LNCaP clone FGC (cell line): Measurements from ENCODE around the gene TESK2.
A peak's percentile ranks its signal among the peaks of the same experiment; 100 is the strongest.

Source experiments
- DNase-seq: peaks from one replicate; pipeline ENCODE4 v3.0.0-alpha.2; 2011; ENCODE audit warnings: low read depth
- H3K4me3 ChIP-seq: 2 replicates; pipeline ENCODE4 v1.5.1; 2011; ENCODE audit warnings: mild to moderate bottlenecking, low read depth, low read length, control low read depth
- TF ChIP-seq, protein P1 (sequence below): IDR thresholded peaks from 2 replicates; pipeline ENCODE4 v1.5.1; 2012; ENCODE audit warnings: mild to moderate bottlenecking; ENCODE audit not compliant: control insufficient read depth, insufficient read depth; ENCODE audit errors: extremely low read depth

The TESK2 gene

DNA sequence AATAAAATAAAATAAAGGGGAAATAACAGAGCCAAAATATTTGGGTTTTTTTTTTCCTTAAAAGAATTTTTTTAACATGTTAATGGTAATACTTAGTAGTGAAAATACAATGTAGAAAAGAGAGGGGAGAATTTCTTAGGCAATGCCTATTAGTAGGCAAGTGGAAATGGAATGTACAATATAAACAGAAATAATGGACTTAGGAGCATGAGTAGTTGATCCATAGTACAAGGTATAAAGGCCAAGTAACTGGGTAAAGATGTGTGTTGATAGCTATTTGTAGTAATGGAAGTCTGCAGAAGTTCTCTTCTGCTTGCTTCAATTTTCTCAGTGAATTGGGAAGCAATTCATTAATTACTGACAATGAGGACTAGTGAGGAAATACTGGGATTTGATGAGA, 34.4 kb downstream of the TESK2 start:
- TF ChIP-seq, protein P1, sequence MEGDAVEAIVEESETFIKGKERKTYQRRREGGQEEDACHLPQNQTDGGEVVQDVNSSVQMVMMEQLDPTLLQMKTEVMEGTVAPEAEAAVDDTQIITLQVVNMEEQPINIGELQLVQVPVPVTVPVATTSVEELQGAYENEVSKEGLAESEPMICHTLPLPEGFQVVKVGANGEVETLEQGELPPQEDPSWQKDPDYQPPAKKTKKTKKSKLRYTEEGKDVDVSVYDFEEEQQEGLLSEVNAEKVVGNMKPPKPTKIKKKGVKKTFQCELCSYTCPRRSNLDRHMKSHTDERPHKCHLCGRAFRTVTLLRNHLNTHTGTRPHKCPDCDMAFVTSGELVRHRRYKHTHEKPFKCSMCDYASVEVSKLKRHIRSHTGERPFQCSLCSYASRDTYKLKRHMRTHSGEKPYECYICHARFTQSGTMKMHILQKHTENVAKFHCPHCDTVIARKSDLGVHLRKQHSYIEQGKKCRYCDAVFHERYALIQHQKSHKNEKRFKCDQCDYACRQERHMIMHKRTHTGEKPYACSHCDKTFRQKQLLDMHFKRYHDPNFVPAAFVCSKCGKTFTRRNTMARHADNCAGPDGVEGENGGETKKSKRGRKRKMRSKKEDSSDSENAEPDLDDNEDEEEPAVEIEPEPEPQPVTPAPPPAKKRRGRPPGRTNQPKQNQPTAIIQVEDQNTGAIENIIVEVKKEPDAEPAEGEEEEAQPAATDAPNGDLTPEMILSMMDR: no peak
- H3K4me3 ChIP-seq: no peak overlapping the region

DNA sequence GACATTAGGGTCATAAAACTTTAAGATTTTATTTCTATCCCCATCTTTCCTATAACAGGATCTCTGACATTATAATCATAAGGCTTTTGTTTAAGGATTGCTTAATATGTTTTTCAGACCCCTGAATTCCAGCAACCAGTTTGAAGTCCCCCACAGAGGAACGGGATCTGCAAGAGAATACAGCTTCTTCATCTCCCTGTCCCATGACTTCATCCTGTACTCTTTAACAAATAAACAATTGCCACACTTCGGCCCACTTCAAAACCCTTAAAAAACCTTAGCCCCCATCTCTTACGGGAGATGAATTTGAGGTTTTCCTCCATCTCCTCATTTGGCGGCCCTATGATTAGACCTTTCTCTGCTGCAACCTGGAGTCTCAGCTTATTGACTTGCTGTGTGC, 35.8 kb downstream of the TESK2 start:
- TF ChIP-seq, protein P1: no peak
- no peak for DNase-seq
- no peak overlapping the region for H3K4me3 ChIP-seq

More for the DNA sequence above, 34.4 kb downstream of the TESK2 start:
- DNase-seq: no peak

DNA sequence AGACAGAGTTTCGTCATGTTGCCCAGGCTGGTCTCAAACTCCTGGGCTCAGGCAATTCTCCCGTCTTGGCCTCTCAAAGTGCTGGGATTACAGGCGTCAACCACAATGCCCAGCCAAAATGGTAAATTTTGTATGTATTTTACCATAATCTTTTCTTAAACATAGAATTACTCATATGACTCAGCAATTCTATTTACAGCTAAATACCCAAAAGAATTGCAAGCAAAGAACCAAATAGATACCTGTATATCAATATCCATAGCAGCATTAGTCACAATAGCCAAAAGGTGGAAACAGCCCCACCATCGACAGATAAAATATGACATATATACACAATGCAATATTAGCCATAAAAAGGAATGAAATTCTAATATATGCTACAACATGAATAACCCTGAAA, 36.5 kb downstream of the TESK2 start:
- H3K4me3 ChIP-seq: no peak overlapping the region
- TF ChIP-seq, protein P1: no peak
- DNase-seq: no peak

DNA sequence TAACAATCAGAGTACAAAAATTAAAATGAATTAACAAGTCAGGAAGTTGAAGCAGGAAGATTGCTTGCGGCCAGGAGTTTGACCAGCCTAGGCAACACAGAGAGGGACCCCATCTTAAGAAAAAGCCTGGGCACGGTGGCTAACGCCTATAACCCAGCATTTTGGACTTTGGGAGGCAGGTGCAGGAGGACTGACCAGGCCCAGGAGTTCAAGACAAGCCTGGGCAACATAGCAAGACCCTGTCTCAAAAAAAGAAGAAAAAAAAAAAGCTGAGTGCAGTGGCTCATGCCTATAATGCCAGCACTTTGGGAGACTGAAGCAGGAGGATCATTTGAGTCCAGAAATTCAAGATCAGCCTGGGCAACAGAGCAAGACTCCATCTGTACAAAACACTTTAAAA, 38.5 kb downstream of the TESK2 start:
- no peak overlapping the region for H3K4me3 ChIP-seq
- no peak for DNase-seq
- TF ChIP-seq, protein P1: no peak

DNA sequence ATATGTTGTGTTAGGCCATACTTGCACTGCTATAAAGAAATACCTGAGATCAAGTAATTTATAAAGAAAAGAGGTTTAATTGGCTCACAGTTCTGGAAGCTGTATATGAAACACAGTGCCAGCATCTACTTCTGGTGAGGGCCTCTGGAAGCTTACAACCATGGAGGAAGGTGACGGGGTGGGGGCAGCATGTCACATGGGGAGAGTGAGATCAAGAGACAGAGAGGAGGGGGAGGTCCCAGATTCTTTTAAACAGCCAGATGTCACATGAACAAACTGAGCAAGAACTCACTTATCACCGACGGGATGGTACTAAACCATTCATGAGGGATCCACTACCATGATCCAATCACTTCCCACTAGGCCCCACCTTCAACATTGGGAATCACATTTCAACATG, 42.6 kb downstream of the TESK2 start:
- DNase-seq: no peak
- TF ChIP-seq, protein P1: no peak

DNA sequence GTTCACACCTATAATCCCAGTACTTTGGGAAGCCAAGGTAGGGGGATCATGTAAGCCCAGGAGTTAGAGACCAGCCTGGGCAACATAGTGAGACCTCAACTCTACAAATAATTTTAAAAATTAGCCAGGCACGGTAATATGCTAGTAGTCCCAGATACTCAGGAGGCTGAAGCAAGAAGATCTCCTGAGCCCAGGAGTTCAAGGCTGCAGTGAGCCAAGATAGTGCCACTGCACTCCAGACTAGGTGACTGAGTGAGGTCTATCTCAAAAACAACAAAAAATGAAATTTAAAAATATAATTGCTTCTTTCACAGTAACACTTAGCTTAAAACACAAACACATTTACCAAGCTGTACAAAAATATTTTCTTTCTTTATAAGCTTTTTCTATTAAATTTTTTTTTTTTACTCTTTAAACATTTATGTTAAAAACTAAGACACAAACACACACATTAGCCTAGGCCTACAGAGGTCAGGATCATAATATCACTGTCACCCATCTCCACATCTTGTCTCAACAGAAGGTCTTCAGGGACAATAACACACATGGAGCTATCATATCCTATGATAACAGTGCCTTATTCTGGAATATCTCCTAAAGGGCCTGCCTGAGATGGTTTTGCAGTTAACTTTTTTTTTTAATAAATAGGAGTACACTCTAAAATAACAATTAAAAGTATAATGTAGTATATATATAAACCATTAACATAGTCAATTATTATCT, 43.9 kb downstream of the TESK2 start:
- no peak for DNase-seq
- TF ChIP-seq, protein P1: no peak
- no peak overlapping the region for H3K4me3 ChIP-seq

More for the DNA sequence above, 42.6 kb downstream of the TESK2 start:
- no peak overlapping the region for H3K4me3 ChIP-seq

DNA sequence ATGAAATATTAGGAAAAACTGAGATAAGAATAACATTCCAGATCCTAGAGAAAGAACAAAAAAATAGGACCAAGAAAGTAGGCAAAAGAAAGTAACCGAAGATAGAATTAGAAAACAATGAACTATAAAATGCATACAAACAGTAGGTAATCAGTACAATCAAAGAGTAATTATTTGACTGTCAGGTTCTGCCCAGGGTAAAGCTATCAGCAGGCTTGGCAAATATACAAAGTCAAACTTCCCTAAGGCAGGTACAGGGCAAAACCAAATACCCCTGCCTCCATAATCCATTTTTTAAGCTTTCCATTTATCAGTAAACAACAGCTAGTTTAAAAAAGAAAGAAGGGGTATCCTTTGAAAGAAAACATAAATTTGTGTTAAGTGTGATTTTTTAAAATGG, 44.4 kb downstream of the TESK2 start:
- peak; percentile 74 for DNase-seq
- TF ChIP-seq, protein P1: no peak
- no peak overlapping the region for H3K4me3 ChIP-seq
